EL (cell line): Measurements from ENCODE around the gene CST9L.

Experiments used
- DNase-seq: peaks from one replicate; pipeline ENCODE4 v3.0.0-alpha.2; 2016

Gene CST9L

DNA sequence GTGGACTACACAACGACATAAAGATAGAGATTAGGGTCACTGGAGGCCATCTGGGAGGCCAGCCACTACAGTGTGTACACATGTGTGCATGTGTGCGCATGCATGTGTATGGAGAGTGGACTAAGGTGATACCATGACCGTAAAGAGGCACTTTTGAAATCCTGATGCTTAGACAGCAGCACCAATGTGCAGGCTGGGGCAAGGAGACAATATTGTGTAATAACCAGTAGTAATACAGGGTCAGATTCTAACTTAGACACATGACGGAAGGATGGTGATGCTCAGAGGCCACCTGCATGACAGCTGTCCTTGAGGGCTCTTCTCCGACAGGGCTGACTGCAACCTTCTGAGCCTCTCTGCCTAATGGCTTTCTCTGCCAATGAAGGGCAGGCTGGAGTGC, 25.5 kb downstream of the CST9L start:
- no peak for DNase-seq

DNA sequence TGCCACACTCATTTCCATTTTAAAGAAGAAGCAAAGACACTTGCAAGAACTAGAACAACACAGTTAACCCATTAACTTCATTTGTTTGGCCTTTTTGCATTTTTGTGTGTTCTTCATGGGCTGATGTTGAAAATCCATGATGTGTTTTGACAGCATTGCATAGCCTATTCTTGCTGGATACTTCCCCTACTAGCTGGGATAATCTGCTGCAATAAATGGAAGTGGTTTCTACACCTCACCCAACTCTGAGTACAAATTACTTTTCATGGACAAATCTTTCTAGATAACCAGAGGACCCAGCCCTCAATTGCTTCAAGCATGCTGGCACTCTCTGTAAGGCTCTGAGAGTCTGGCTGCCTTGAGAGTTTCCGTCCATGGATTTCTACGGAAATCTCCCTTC, 26.5 kb downstream of the CST9L start:
- no peak for DNase-seq

DNA sequence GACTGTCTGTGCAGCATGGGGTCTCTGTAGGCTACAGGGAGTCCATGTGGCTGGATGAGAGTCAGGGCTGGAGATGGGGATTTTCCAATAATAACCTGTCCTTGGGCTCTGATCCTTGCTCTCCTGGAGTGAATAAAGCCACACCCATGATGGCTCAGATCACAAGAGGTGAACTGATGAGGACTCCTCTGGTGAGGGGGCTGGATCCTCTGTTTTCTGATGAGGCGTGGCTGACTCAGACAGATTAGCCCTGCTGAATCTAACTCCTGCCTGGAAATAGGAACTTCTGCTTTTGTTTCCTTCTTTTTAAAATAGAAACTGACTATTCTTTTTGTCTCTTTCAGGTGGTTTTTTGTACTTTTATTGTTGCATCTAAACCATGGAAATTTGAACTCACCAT, 27.0 kb downstream of the CST9L start:
- no peak for DNase-seq

DNA sequence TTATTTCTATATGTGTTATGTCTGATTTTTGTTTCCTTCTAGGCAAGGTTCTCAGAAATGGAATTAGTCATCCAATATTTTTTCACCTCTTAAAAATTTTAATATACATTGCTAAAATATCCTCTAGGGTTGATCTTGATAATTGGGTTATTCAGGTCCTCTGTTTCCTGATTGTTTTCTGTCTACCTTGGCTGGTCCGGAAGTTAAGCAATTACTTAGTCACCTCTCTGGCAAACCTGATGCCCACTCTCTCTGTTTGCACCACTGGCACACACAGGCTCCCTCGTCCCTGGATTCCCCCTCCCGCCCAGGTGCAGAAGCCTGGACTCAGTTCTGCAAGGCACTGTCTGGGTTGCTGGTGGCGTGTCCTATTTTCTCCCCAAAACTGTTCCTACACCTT, 27.7 kb downstream of the CST9L start:
- DNase-seq, result no peak

DNA sequence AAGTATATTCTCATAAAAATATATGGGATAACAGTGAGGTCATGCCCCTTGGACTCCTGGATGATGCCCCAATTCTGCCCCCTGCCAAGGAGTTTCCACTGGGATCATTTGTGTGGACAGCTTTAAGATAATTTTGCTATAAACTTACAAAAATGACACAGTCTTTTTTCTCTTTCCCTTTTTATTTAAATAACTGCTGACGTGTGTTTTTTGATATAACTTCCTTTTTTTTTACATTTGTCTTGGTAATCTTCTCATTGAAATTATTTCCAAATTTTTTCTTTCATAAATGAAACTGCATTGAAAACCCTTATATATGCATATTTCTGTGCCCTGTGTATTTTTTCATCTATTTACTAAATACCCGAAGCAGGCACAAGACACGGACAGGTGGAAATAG, 31.3 kb downstream of the CST9L start:
- DNase-seq, result no peak

DNA sequence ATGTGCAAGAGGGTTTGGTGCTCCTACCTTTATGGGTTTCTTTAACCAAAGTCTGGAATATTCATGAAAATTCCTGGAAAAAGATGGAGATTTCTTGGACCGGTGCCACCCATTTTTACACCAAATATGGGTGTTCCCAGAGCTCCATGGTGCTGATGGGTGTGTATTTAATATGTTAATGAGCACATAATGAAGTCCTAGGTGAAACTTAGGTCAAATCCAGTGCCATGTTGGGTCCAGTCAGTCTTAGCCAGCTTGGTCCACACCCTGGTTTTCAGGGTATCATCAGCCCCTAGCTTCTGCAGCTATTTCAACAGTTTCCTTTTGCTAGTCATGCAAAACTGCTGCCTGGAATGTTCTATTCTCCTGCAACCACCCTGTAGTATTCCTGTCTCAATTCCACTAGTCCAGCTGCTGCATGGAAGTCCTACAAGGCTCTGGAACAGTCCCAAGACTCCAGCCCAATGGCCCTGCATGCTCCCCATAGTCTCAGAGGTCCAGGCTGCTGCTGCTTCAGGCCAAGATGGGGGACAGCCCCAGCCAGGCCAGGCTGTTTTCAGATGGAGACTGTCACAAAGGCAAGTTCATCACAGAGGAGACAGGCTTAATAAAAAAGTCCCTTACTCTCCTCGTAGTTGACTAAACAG, 31.8 kb downstream of the CST9L start:
- no peak for DNase-seq

DNA sequence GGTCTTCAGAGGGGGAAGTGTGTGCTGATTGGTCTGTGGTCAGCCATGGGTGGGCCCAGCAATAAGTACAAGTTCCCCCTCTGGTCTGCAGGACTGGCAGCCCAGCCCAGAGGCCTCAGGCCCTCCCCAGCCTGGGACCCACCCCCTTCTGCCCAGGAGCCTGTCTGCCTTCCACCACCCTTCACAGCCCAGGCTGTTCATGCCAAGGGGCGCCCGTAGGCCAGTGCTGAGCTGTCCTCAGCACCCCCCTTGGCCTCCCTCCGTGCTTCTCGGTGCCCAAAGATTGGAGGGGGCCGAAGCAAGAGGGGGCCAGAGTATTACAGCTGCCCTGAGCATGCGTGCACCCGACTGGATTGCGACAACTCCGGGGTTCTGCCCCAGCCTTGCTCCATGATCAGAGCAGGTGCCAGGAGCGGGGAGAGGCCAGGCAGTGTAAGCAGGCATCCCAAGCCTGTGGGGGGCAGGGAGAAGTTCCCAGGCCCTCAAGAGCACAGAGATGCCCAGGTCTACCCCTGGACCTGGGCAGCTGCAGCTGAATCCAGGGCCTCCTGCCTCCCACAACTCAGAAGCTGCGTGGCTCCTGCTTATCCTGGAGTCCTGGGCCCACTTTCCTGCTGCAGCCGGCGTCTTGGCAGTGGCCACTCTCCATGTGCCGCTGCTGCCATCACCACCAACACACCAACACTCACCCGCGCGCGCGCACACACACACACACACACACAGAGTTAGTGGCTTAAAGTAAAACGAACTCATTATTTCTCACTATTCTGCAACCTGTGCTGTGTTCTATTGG, 33.3 kb downstream of the CST9L start:
- DNase-seq, result no peak

DNA sequence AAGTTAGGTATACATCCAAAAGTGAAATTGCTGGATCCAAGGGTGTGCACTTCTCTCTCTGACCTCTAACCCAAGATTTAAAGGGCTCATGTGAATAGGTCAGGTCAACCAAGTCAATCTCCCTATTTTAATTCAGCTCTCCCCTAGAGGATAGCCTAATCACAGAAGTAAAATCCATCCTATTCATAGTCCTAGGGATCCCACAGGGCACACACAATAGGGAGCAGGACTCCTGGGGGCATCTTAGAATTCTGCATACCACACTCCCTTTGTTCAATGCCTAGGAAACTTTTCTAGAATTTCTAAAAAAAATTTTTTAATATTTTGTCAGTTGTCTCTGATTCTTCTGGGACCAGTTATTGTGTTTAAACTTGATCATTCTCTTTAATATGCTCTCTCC, 35.1 kb downstream of the CST9L start:
- DNase-seq, result no peak

DNA sequence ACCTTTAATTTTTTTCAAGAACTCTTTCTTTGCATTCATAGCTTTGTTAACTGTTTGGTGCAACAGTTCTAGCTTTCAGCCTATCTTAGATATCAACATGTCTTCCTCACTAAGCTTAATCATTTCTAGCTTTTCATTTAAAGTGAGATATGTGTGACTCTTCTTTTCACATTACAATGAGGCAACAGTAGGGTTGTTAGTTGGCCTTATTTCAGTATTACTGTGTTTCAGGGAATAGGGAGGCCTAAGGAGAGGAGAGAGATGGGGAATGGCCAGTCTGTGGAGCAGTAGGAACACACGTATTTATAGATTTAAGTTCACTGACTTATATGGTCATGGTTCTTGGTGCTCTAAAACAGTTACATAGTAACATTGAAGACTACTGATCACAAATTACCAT, 35.8 kb downstream of the CST9L start:
- no peak for DNase-seq

DNA sequence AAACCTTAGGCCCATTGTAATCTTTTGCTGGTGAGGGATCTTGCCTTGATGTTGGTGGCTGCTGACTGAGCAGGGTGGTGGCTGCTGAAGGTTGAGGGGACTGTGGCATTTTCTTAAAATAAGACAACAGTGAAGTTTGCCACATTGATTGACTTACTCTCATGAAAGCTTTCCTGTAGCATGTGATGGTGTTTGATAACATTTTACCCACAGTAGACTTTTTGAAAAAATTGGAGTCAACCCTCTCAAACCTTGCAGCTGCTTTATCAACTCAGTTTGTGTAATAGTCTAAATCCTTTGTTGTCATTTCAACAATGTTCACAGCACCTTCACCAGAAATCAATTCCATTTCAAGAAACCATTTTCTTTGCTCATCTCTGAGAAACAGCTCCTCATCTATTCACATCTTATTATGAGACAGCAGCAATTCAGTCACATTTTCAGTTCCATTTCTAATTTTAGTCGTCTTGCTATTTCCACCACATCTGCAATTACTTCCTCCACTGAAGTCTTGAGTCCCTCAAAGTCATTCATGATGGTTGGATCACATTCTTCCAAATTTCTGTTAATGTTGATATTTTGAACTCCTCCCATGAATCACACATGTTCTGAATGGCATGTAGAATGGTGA, 37.2 kb downstream of the CST9L start:
- DNase-seq, result no peak

DNA sequence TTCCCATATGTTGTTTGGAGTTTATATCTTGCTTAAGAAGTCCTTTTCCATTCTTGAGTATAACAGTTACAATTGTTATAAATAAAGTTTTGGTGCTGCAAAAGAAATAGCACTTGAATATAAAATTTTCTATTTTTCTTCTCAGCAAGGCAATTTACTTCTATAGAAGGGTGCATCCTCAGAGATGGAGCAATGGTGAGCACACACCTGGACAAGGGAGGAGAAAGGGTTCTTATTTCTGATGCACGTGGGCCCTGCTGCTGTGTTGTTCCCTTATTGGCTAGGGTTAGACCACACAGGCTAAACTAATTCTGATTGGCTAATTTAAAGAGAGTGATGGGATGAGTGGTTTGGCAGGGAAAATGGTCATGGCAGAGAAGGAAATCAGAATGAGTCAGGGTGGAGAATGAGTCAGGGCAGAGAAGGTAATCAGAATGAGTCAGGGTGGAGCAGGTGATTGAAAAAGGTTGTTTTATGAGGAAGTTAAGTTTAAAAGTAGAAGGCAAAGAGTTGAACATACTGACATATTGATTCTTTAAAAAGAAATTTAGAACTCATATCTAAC, 39.3 kb downstream of the CST9L start:
- DNase-seq, result no peak

DNA sequence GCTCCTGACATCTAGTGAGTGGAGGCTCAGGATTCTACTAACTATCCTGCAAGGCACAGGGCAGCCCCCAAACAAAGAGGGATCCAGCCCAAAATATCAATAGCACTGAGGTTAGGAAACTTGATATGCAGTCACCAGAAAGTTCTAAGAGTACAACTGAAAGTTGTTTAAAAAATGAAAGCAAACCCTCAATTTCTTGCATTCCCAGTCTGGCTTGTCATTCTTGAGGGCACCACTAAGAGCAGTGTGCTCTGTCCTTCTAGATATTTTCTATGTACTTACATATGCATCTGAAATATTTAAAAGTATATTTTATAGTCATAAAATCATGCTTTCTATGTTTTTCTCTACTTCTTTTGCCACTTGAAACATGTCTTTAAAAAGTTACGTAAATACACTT, 41.4 kb downstream of the CST9L start:
- no peak for DNase-seq

DNA sequence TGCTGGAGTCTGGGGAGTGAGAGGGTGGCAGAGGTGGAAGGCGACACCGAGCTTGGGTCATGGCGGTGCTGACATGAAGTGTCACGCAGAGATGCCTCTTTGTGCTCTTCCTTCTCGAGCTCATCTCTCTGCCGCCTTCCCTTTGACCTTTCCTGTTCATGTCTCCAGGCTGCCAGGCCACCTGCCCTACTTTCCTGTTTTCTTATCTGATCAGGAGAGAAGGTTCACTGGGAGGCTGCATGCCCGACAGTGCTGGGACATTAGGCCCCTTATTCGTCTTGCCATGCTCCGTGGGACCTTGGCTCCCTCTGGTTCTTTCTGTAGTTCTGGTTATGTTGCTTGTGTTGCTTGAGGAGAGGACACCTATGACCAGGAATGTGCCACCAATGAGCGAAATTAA, 44.1 kb downstream of the CST9L start:
- DNase-seq, result no peak

DNA sequence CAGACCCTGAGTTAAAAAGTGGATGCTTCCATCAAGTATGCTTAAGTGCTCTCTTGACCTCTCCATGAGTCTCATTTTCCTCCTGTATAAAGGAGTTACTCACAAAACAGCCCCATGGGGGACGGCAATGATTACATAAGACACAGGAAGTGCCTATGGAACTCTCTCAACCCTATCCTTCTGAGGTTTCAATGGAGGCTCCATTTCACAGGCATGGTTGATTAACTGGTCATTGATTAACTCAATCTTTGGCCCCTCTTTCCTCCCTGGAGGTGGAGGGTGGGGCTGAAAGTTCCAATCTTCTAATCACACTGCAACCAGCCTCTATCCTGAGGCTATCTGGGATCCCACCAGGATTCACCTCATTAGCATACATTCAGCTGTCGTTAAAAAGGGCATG, 48.1 kb downstream of the CST9L start:
- DNase-seq, result no peak

DNA sequence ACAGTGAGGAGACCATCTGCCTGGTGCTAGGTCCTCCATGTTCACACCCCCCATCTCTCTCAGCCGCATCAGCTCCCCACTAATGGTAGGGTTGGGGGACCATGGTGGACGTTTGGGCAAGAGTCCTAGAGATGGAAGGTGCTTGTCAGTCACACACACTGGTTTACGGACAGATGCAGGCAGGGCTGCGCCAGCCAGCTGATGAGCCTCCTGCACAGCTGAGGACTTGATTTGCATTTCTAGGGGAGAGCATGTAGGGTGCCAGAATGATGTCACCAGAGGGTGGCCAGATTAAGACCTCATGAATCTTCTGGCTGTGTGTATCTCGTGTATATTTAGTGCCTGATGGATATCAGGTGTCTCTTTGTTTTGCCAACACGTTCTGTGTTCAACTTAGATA, 48.7 kb downstream of the CST9L start:
- no peak for DNase-seq

DNA sequence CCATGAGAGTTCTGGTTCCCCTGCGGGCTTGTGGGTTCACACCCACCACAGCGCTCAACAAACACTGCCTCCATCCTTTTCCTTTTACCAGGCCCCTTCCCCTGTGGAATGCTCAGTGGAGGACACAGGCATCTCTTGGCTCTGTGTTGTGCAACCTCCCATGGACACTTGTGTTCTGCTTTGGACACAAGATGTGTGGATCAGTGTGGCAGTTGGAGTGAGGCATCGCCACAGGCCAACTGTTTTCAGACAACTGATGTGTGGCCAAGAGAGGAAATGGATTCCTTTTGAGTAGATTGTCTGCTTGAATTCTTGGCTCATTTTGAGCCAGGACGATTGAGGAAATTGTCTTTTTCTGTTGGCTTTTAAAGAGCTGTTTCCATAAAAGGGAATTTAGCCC, 50.6 kb downstream of the CST9L start:
- DNase-seq, result no peak

DNA sequence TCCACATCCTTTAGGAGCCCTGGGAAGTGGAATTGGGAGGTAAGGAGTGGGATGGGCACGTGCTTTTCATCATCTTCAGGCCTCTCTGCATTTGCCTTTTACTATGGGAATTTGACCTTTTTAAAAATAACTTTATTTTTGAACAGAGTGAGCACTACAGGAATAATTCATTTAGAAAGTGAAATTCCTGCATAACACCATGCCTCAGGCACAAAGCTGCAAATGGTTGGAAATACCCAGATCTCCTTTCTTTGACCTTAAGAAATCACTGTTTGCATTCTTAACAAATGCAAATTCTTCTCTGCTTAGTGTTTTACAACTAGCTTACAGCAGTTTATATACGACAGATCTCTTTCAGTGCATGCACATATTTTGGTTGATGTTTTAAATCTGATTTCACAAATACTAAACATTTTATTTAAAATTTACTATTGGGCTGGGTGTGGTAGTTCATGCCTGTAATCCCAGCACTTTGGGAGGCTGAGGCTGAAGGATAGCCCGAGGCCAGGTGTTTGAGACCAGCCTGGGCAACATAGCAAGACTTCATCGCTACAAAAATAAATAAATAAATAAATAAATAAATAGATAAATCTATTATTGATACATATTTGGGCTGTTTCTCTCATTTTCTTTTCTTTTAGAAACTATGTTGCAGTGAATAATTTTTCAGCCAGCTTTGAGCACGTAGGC, 52.9 kb downstream of the CST9L start:
- peak; percentile 69 for DNase-seq

DNA sequence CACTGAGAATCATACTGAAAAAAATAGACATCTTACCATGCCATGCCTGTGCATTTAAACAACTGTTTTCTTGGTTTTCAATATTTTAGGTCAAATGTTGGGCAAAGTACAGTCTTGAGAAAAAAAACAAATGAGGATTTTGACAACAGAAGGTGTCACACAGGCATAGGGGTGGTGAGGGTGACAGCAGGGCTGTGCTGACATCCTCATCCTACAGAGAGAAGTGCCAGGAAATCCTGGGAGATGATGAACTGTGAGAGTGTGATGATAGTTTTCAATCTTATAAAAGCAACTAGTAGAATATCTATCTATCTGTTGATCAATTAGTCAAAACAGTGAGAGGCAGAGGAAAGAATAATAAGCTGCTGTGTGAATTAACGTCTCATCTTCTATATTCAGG, 53.4 kb downstream of the CST9L start:
- no peak for DNase-seq
